ENCODE measurements around the gene KIAA0040.
"Not testable (repeated sequence)": the region's sequence is repeated elsewhere in the genome, so short reads cannot be mapped to it uniquely, and the experiment has no call there.

KIAA0040 gene

DNA sequence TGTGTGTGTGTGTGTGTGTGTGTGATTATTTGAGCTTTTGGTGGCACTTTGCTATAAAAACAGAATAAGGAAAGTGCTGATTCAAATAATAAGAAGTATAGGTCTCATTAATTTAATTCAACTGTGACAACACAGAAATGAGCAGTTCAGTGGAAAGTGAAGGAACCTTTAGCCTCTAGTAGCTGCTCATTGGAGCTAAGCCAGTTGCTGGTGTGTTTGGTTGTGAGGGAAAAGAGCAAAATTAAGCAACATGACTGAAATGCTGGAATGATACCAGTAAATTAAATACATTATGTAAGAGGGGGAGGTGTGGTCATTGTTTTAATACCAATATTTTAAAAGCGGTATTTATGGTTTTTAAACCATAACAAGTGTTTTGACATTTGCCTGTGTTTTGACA is 55.2 kb downstream of the KIAA0040 start:
- DNase-seq (ENCODE audit: low read depth): no peak

DNA sequence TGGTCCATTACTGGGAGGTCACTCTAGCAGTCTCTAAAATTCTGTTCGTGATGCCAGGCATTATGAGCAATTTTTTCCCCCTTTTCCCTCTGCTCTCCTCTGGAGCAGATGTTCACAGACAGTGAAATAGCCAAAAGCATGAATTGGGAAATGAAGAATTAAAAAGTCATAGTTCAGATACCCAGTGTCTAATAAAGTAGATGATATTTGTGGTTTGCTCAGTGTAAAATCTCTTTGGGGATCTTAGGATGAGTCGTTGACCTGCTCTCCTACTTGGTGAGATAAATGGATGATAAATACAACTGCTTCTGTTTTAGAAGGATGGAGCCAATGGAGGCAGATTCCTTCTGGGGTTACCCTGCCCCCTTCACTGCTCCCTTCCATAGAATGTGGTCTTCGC is 56.3 kb downstream of the KIAA0040 start:
- DNase-seq (ENCODE audit: low read depth): no peak

DNA sequence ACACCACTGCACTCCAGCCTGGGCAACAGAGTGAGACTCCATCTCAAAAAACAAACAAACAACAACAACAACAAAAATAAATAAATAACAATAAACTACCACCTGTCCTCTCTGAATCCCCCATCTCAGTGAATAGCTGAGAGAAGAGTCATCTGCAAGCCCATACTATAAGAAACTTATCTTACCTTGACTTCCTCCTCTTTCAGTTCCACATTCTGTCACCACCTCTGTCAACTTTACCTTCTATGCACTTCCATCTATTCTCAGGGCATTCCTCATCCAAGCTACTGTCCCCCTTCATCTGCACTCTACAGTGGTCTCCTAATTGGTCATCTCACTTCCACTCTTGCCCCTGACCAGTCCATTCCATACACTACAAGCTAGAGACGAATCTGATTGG is 58.1 kb downstream of the KIAA0040 start:
- no peak for DNase-seq (ENCODE audit: low read depth)

DNA sequence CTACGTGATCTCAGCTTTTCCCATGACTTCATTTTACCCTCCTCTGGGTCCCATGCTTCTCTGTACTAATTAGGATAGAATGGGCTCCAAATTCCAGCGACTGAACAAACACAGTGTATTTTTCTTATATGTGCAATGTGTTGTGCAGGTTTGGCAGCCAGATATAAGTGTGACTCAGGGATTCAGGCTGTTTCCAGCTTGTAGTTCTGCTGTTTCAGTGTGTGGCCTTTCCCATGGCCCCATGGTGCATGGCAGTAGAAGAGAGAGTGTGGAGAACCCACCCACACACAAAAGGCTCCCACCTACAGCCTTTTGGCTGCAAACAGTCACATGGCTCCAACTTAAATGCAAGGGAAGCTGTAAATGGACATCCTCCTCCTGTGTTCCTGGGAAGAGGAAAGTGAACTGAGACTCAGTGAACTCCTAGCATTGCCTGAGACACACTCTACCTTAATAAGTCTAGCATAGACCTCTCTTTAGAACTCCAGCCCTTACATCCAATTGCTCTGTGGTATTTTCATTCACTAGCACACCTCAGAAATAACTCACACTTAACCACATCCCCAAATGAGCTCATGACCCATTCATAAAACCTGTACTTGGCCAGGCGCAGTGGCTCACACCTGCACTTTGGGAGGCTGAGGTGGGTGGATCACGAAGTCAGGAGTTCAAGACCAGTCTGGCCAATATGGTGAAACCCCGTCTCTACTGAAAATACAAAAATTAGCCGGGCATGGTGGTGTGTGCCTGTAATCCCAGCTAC is 58.7 kb downstream of the KIAA0040 start:
- no peak for DNase-seq (ENCODE audit: low read depth)

DNA sequence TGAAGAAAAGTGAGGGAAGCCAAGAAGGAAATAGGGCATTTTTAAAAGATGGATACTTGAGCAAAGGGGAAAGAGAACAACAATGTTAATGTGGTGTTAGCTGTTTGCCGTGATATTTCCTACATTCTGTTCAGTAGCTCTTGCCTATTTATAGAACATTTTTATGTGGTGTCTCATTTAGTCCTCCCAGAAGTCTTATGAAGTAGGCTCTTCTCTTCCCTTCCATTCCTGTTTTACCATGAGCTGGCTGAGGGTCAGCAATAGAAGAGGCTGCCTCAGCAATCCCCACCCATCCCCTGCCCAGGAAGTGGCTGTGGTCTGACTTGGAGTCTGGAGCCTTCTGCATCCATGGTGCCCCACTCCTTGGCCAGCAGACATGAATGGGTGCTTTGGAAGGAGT is 60.1 kb downstream of the KIAA0040 start:
- no peak for DNase-seq (ENCODE audit: low read depth)

DNA sequence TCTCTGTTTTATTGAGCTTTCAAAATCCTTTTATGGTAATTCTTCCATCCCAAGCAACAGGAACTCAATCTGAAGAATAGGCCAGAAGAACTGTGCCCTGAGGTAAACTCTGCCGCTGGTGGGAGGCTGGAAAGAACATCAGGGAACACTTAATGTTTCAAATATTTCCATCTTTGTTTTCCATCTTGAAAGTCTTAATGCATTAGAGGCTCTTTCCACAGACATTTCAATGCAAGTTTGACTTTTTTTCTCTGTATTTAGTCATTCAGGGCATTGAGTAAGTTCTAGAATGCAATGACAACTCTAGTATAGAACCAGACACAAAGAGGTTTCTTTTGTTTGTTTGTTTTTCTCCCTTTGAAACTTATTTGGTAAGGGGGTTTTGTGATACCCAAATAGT is 61.5 kb downstream of the KIAA0040 start:
- no peak for DNase-seq (ENCODE audit: low read depth)

DNA sequence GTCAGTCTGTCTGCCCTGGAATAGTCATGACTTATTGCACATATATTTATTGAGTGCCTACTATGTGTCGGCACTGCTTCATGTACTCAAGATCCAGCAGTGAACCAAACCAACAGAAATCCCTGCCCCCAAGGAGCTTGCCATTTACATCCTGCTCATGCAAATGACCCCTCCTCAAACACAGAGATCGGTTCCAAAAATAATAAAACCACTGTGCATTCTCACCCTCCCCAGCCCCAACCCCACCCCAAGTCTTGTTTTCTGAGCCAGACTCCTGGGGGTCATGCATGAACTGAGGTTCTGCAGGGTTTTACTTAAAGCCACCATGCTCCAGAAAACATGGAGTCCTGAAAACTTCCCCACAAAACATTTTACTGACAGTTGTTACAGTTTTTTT is 61.9 kb downstream of the KIAA0040 start:
- no peak for DNase-seq (ENCODE audit: low read depth)

DNA sequence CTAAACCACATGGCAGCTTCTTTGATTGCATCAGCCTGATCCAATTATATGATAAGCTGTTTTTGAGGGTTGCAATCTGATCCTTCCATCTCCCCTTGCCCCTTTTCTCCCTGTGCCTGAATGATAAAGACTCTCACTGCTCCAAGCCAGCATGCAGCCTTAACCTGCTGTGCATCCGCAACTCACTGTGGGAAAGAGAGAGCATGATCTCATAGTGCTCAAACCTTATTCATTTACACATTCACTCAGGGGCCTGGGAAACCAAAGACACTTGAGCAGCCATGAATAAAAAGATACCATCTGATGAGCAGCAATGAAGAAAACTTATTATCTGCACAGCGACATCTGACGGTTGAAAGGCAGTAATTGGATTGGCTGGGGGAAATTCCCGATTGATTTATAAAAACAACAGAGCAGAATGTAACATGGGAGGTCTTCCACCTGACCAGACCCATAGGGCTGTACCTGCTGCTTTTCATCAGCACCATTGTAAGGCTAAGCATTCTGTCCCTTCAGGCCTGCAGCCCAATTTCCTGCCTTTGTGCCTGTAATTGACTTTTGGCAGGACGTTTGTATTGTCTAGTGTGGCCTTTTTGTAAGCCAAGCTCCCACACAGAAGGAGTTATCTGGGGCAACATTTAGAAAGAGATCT is 62.5 kb downstream of the KIAA0040 start:
- no peak for DNase-seq (ENCODE audit: low read depth)

DNA sequence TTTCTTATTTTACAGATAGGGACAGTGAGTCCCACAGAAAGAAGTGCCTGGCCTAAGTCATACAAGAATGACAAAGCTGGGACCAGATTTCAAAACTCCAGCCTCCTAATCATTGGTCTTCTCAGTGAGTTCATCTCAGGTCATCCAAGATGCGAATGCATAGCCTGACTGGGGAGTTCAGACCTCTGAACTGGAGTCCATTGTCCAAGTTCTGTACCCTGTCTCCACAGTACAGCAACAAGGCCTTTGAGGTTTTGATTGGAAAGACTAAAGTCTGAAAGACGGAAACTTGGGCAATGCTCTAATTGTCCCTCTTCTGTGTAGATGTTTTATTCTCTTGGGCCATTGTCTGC is 63.0 kb downstream of the KIAA0040 start:
- no peak for DNase-seq (ENCODE audit: low read depth)

DNA sequence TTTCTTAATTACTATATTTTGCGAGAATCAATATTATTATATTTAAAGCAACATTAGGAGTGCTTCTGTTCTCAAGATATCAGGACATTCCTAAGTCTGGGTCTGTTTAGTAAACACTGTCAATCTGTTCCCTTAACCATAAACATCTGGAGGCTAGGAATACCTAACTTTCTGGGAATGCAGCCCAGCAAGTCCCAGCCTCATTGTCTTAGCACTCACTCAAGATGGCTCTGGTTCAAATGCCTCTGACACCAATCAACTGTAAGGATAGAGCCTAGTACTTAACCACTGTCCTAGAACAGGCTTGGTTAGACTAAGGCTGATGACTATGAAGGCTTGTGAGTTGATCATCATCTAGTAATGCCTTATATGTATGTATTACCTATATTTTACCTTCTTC is 63.4 kb downstream of the KIAA0040 start:
- DNase-seq (ENCODE audit: low read depth): no peak

DNA sequence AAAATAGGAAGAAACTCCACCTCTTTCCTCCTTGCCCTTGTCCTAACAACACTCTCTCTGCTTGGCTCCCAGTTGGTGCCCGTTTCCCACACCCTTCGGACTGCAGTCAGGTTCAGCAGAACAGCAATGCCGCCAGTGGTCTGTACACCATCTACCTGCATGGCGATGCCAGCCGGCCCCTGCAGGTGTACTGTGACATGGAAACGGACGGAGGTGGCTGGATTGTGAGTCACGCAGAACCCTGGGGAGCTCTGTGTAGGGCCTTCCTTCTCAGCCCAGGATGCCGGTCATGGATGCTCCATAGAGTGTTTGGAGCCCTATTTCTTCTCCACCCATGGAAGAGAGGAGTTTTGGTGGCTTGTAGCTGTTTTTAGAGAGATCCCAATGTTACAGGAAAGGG is 64.1 kb downstream of the KIAA0040 start:
- no peak for DNase-seq (ENCODE audit: low read depth)

DNA sequence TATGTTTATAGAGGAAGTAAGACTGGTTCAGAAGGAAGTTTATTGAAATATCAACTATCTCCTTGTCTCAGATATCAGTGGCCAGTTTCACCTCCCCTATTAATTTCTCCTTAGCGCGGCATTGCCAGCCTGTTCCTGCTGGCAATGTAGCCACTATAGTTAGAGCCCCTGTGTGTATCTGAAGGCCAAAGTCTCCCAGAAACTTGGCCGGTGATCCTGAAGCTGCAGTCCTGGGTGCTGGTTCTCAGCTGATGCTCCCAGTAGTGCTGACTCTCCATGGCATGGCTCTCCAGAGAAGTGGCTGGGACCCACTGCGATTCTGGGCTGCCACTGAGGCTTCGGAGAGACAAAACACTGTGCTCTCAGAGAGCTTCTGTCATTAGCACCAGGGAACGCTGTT is 65.0 kb downstream of the KIAA0040 start:
- DNase-seq (ENCODE audit: low read depth): no peak

DNA sequence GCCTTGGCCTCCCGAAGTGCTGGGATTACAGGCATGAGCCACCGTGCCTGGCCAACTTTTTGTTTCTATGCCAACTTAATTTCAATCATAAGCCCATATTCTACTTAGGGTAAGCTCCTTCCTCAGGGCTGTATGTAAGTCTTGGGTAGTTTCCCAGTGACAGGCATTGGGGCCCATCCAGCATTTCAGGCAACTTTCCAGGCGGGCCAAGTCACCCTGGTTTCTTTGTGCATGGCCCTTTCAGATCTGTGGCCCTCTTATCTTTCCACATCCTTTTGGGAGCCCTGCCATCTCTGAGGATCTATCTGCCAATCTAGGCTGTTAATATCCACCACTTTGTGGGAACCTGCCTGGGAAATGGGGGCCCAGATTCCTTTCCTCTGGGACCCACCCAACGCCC is 66.2 kb downstream of the KIAA0040 start:
- DNase-seq (ENCODE audit: low read depth): no peak

DNA sequence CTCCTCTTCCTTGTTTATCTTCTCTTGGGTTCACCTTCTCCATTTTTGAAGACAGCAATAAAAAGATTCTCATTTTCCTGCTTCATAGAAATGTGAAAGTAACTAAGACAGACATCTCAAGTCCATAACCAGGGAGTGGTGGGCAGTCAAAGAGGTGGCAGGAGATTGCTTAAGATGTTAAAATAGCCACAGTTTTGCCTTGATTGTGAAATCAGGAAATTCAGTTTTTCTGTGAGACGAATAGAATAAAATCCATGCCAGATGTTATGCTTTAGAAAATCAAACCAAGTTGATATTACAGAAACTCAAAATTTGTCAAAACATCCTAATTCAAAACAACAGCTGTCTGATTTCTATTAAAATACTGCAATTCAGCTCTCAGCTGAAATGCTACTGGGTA is 67.7 kb downstream of the KIAA0040 start:
- no peak for DNase-seq (ENCODE audit: low read depth)

DNA sequence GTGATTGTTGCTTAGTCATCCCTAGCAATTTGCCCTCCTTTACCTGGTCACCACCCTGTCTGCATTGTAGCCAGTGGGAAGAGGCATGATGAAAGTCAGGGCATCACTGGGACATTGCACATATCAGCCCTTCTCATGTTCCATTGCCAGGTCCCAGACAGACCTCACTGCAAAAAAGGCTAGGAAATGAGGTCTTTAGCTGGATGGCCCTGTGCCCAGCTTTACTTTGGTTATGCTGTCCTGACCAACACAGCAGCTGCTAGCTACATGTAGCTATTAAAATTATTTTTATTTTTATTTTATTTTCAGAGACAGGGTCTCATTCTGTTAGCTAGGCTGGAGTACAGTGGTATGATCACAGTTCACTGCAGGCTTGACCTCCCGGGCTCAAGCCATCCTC is 72.1 kb downstream of the KIAA0040 start:
- DNase-seq (ENCODE audit: low read depth): no peak

DNA sequence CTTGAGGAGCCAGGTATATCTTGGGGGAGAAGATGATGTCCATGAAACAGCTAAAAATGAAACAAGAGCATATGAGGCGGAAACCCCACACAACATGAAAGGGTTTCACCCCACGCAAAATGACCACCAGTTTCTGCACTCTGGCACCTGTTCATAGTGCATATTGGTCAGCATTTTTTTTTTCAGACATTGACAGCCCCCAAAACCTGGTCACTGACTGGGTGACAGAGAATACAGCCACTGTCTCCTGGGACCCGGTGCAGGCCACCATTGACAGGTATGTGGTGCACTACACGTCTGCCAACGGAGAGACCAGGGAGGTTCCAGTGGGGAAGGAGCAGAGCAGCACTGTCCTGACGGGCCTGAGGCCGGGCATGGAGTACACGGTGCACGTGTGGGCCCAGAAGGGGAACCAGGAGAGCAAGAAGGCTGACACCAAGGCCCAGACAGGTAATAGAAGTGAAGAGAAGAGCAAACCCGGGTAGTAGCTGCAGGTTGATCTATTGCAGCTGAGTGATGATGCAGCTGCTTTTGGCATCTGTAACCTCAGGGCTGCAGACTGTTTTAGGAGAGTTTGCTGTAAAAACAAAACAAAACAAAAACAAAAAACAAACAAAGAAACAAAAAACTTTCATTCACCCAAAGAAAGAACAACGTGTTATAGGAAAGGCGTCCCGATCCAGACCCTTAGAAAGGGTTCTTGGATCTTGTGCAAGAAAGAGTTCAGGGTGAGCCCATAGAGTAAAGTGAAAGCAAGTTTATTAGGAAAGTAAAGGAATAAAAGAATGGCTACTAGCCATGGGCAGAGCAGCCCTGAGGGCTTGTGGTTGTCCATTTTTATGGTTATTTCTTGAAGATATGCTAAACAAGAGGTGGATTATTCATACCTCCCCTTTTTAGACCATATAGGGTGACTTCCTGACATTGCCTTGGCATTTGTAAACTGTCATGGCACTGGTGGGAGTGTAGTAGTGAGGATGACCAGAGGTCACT is 73.9 kb downstream of the KIAA0040 start:
- no peak for DNase-seq (ENCODE audit: low read depth)

DNA sequence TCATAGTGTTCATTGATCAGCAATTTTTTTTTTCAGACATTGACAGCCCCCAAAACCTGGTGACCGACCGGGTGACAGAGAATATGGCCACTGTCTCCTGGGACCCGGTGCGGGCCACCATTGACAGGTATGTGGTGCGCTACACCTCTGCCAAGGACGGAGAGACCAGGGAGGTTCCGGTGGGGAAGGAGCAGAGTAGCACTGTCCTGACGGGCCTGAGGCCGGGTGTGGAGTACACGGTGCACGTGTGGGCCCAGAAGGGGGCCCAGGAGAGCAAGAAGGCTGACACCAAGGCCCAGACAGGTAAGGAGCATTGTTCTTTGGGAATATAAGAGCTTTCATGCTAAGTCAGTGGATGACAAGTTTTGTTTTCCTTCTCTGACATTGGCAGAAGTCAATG is 75.7 kb downstream of the KIAA0040 start:
- DNase-seq (ENCODE audit: low read depth): no peak

DNA sequence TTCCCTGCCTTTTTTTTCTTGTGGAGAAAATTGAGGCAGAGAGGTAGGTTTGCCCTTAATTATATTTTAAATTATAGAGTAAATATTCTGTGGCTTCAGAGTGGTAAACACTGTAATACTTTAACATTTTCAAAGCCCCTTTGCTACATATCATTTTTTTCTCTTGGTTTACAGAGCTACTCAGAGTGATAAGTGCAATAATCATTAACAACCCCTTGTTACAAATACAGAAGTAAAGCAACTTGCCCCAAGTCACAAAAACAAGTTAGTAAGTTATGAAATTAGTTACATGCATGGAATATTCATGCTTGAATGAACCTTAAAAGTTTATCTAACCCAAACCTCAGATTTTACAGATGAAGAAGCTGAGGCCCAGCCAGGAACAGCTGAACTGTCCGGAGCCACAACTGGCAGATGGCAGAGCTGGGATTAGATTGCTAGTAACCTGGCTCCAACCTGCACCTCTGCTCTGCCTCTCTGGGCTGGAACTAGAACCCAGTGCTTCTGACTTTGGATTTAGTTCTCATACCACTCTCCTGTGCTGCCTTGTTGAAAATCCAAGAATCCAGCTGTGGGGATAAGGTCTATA is 76.3 kb downstream of the KIAA0040 start:
- no peak for DNase-seq (ENCODE audit: low read depth)

DNA sequence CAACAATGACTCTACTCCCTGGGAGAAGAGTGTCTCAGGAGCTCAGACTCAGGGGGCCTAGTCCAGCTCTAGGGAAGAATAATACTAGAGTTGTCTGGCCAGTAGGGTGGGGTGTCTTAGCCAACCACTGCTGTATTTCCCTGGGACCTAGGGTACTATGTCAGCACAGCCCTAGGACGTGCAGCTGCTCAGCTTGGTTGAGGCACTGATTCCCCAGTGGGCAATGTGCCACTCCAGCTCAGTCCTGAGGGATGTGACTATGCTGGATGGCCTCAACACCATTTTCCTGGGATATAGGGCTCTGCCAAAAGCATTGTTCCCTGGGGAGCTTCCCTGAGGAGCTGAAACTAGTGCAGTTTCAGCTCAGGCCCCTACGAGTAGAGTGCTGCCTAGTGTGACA is 77.6 kb downstream of the KIAA0040 start:
- DNase-seq (ENCODE audit: low read depth): no peak

DNA sequence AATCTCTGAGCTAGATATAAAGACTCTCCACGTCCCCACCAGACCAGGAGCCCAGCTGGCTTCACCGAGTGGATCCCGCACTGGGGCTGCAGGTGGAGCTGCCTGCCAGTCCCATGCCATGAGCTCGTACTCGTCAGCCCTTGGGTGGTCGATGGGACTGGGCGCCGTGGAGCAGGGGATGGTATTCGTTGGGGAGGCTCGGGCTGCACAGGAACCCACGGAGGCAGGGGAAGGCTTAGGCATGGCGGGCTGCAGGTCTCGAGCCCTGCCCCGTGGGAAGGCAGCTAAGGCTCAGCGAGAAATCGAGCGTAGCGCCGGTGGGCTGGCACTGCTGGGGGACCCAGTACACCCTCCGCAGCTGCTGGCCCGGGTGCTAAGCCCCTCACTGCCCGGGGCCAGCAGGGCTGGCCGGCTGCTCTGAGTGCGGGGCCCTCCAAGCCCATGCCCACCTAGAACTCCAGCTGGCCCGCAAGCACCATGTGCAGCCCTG is 84.2 kb downstream of the KIAA0040 start:
- not testable (repeated sequence) for DNase-seq (ENCODE audit: low read depth)
